ENCODE data around the gene SRRM3.

The SRRM3 gene

GRCh38 chr7:76328389-76328788, 126.7 kb downstream of the SRRM3 start:
- no peaks in the 10 kb centered on the region for H3K27me3 ChIP-seq (ENCODE audit: insufficient read depth, poor library complexity, severe bottlenecking)
- peaks cover 90% of the 10 kb centered on the region for H3K36me3 ChIP-seq (ENCODE audit: low read depth)

GRCh38 chr7:76329479-76329878, 127.8 kb downstream of the SRRM3 start:
- Histone ChIP-seq H3K27me3 (ENCODE audit: insufficient read depth, poor library complexity, severe bottlenecking) (no peaks in the 10 kb centered on the region), H3K36me3 (ENCODE audit: low read depth) (peaks cover 90% of the 10 kb centered on the region), H3K4me3 (ENCODE audit: severe bottlenecking) (no peak overlapping the region), H3K9me3 (ENCODE audit: severe bottlenecking) (no peaks in the 10 kb centered on the region), H3K4me1 (ENCODE audit: insufficient read depth, poor library complexity, severe bottlenecking) (no peaks in the 10 kb centered on the region), H3K27ac (ENCODE audit: poor library complexity, severe bottlenecking) (no peak overlapping the region)
- TF ChIP-seq CTCF (IDR thresholded peaks at IDR 0.05; ENCODE audit: poor library complexity, severe bottlenecking), result no peak
- DNase-seq (ENCODE audit: low spot score), result no peak
- ATAC-seq (ENCODE audit: low read depth), result no peak

More at GRCh38 chr7:76328389-76328788, 126.7 kb downstream of the SRRM3 start:
- Histone ChIP-seq H3K9me3 (ENCODE audit: severe bottlenecking) (no peaks in the 10 kb centered on the region), H3K4me1 (ENCODE audit: insufficient read depth, poor library complexity, severe bottlenecking) (no peaks in the 10 kb centered on the region), H3K4me3 (ENCODE audit: severe bottlenecking) (no peak overlapping the region), H3K27ac (ENCODE audit: poor library complexity, severe bottlenecking) (no peak overlapping the region)
- ATAC-seq (ENCODE audit: low read depth) (no peak), DNase-seq (ENCODE audit: low spot score) (no peak)
- TF ChIP-seq CTCF (IDR thresholded peaks at IDR 0.05; ENCODE audit: poor library complexity, severe bottlenecking), result no peak

- Histone ChIP-seq H3K4me1 (ENCODE audit: insufficient read depth, poor library complexity, severe bottlenecking) (no peaks in the 10 kb centered on the region), H3K9me3 (ENCODE audit: severe bottlenecking) (no peaks in the 10 kb centered on the region), H3K27ac (ENCODE audit: poor library complexity, severe bottlenecking) (no peak overlapping the region), H3K36me3 (ENCODE audit: low read depth) (peaks cover 85% of the 10 kb centered on the region), H3K4me3 (ENCODE audit: severe bottlenecking) (no peak overlapping the region), H3K27me3 (ENCODE audit: insufficient read depth, poor library complexity, severe bottlenecking) (no peaks in the 10 kb centered on the region)
- no peak for DNase-seq (ENCODE audit: low spot score)
- TF ChIP-seq CTCF (IDR thresholded peaks at IDR 0.05; ENCODE audit: poor library complexity, severe bottlenecking), result no peak
- no peak for ATAC-seq (ENCODE audit: low read depth)
These were observed 128.6 kb downstream of the SRRM3 start for GRCh38 chr7:76330261-76330660.

- Histone ChIP-seq H3K27ac (ENCODE audit: poor library complexity, severe bottlenecking) (no peak overlapping the region), H3K36me3 (ENCODE audit: low read depth) (peaks cover 85% of the 10 kb centered on the region)
- DNase-seq (ENCODE audit: low spot score), result no peak
These were observed 129.0 kb downstream of the SRRM3 start for GRCh38 chr7:76330673-76331072.

More at GRCh38 chr7:76330673-76331072, 129.0 kb downstream of the SRRM3 start:
- no peak overlapping the region for H3K4me3 ChIP-seq (ENCODE audit: severe bottlenecking)
- no peak for ATAC-seq (ENCODE audit: low read depth)
- H3K9me3 ChIP-seq (ENCODE audit: severe bottlenecking), result no peaks in the 10 kb centered on the region
- TF ChIP-seq CTCF (IDR thresholded peaks at IDR 0.05; ENCODE audit: poor library complexity, severe bottlenecking), result no peak
- H3K4me1 ChIP-seq (ENCODE audit: insufficient read depth, poor library complexity, severe bottlenecking), result no peaks in the 10 kb centered on the region
- no peaks in the 10 kb centered on the region for H3K27me3 ChIP-seq (ENCODE audit: insufficient read depth, poor library complexity, severe bottlenecking)

All from RWPE2 (cell line).